ENCODE measurements around the gene CCNJL. TPM values are rescaled to one million over a fixed set of nuclear protein-coding genes. Genes with fewer than 3 reads are reported as not detected.
"Not testable (repeated sequence)": the region's sequence is repeated elsewhere in the genome, so short reads cannot be mapped to it uniquely, and the experiment has no call there.

Gene CCNJL
- polyA plus RNA-seq, 1 donor from 2014 or later = not detected

DNA sequence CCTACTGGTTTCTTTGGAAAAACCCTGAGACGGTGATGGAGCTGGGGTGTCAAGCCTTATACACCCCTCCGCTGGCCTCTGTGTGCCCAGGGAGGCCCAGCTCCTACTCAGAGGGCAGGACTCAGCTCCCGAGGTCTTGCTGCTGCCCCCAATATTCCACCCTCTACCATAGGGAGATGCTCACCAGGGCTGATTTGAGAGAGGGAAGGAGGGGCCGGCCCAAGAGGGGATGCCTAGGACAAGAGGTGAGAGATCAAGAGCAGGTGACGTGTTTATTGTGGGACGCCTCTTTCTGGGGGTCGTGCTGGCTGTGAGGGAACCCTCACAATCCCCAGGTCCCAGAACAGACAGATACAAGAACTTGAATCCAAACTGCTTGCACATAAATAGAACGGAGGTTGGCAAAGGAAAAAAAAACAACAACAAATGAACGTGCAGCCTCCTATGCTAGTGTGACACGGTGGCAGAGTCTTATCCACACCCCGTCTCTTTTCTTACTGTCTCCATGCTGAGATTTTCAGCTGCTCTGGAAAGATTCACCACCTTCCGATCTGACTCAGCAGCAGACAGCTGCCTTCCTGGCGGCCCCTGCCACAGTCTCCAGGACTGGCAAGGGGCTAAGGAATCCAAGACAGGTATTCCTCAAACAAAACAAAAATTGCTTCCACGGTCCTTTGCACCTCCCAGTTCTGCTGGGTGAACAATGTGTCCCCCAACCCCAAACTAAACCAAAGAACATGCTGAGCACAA lies 60.8 kb downstream of the CCNJL start:
- Mint-ChIP-seq H3K36me3 (no peaks in the 10 kb centered on the region), H3K4me3 (no peak overlapping the region), H3K4me1 (no peaks in the 10 kb centered on the region), H3K9me3 (no peaks in the 10 kb centered on the region), H3K27ac (no peak overlapping the region), H3K27me3 (peaks cover 6% of the 10 kb centered on the region)

DNA sequence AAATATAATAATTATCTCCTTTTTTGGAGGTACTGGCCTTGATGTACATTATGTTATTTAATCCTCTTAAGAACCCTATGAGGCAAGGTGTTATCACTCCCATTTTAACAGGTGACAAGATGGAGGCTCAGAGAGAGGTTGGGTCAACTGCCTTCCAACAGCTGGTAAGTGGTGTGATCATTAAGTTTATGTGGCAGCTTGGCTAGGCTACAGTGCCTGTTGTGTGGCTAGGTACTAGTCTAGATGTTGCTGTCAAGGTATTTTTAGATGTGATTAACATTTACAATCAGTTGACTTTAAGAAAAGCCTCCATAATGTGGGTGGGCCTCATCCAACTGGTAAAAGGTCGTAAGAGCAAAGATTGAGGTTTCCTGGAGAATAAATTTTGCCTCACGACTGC lies 61.5 kb downstream of the CCNJL start:
- H3K36me3 Mint-ChIP-seq = no peaks in the 10 kb centered on the region
- no peak overlapping the region for H3K27ac Mint-ChIP-seq
- no peaks in the 10 kb centered on the region for H3K9me3 Mint-ChIP-seq
- no peaks in the 10 kb centered on the region for H3K4me1 Mint-ChIP-seq
- peaks cover 6% of the 10 kb centered on the region for H3K27me3 Mint-ChIP-seq
- no peak overlapping the region for H3K4me3 Mint-ChIP-seq

DNA sequence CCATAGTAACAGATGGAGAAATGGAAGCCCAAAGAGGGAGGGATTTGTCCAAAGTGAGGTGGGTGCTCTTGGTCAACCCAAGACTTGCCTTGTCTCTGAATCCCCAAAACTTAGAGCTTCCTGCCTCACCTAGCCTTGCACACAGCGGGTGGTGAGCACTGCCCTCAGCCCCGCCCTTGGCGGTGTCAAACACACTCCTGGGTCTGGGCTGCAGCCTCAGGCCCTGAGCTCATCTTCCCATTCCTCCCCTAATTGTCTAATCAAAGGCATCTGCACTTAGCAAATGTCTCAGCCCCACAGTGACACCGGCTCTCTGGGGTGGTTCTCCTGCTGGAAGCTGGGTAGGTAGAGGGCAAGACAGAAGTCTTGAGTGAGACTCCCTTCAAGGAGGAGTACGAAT lies 62.1 kb downstream of the CCNJL start:
- H3K27me3 Mint-ChIP-seq = peaks cover 6% of the 10 kb centered on the region
- H3K27ac Mint-ChIP-seq = no peak overlapping the region
- no peaks in the 10 kb centered on the region for H3K36me3 Mint-ChIP-seq
- no peaks in the 10 kb centered on the region for H3K4me1 Mint-ChIP-seq
- H3K4me3 Mint-ChIP-seq = no peak overlapping the region
- no peaks in the 10 kb centered on the region for H3K9me3 Mint-ChIP-seq

DNA sequence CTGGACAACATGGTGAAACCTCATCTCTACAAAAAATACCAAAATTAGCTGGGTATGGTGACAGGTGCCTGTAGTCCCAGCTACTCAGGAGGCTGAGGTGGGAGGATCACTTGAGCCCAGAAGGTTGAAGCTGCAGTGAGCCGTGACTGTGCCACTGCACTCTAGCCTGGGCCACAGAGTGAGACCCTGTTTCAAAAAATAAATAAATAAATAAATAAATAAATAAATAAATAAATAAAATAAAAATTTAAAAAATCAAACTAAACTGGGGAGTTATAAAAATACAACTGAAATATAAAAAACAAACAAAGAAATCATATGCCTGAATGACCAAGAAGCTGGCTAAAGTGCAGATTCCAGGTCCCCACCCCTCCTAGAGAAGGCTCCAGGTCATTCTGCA lies 62.8 kb downstream of the CCNJL start:
- H3K4me1 Mint-ChIP-seq, H3K27me3 Mint-ChIP-seq, H3K36me3 Mint-ChIP-seq, H3K27ac Mint-ChIP-seq, H3K9me3 Mint-ChIP-seq, H3K4me3 Mint-ChIP-seq: not testable (repeated sequence)

DNA sequence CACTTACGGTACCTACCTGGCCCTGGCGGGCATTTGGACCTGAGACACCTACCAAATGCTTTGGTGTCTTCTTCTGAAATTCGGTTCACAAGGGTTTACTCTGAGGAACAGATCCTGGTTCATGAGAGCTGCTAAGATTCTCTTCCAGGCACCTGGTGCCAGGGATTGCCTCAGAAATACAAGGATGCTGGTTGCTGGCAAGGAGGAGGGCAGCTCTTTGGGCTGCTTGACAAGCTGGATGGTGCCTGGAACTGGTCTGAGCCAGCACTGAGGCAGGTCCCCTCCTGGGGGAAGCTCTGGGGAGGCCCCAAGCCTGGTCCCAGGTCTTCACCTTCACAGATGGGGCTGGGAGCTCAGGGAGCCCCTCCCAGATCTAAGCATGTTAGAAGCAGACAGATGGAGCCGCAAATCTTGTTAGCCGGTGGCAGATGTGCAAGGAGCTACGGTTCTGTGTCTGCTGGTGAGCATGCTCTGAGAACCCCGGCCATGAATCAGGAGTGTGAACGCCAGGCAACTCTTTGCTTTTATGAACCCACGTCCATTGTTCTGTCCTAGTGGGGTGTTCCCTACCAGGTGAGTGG lies 66.8 kb downstream of the CCNJL start:
- Mint-ChIP-seq H3K4me3 (no peak overlapping the region), H3K27ac (no peak overlapping the region), H3K9me3 (no peaks in the 10 kb centered on the region), H3K27me3 (peaks cover 6% of the 10 kb centered on the region), H3K36me3 (no peaks in the 10 kb centered on the region), H3K4me1 (no peaks in the 10 kb centered on the region)

DNA sequence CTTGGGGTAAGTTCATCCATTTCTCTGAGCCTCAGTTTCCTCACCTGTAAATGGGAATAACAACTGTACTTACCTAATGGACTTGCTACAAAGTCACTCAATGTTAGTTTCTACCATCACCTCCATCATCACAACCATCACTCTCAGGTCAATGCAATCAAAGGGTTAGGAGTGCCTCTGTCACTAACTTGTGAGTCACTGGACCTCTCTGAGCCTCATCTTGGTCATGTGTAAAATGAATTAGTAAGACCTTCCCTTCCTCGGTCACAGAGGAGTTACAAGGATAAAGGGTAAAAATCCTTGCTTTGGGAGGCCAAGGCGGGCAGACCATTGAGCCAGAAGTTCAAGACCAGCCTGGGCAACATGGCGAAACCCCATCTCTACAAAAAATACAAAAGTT lies 70.2 kb downstream of the CCNJL start:
- Mint-ChIP-seq H3K9me3 (no peaks in the 10 kb centered on the region), H3K27me3 (peaks cover 9% of the 10 kb centered on the region), H3K27ac (no peak overlapping the region), H3K36me3 (no peaks in the 10 kb centered on the region), H3K4me3 (no peak overlapping the region), H3K4me1 (no peaks in the 10 kb centered on the region)

DNA sequence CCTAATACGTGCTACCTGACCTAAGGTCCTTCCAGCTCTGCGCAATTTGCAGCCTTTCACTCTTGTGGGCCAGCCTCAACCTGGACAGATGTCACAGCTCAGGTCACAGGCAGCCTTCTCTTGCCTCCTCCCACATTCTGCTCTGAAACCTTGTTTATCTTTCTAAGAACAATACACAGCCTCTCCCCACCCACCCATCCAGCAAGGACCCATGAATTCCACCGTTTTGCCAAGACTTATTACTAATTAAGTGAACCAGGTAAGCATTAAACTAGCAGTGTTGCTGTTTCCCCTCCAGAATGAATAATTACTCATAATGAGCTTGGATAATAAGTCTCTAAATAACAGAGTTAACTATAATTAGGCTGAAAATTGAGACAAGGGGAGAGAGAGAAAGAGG lies 72.0 kb downstream of the CCNJL start:
- Mint-ChIP-seq H3K4me1 (no peaks in the 10 kb centered on the region), H3K4me3 (no peak overlapping the region), H3K27me3 (peaks cover 9% of the 10 kb centered on the region), H3K36me3 (no peaks in the 10 kb centered on the region), H3K27ac (no peak overlapping the region), H3K9me3 (no peaks in the 10 kb centered on the region)

DNA sequence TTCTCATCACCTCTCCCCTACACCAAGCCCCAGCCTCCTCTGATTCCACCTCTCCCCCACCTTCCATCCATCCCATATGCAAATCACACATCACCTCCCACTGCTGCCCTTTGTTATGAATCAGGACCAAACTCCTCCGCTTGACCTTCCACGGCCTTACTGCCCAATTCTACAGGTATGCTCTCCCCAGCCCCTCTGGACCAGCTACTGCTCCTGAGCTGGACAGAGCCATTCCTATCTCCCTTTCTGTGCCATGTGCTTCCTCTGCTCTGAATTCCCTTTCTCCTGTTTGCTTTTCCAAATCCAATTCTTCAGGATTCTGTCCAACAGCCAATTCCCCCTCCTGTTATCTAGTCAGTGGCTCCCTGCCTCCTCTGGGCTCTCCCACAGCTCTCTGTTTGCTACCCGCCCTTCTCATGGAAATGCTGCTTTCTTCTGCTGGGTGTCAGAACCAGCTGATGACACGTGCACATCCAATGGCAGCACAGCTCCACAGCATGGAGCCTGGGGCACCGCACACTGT lies 74.7 kb downstream of the CCNJL start:
- Mint-ChIP-seq H3K4me1 (no peaks in the 10 kb centered on the region), H3K27me3 (peaks cover 8% of the 10 kb centered on the region), H3K9me3 (no peaks in the 10 kb centered on the region), H3K4me3 (no peak overlapping the region), H3K36me3 (no peaks in the 10 kb centered on the region), H3K27ac (peak overlapping the region in 1 of 3 donors; percentile 89)

DNA sequence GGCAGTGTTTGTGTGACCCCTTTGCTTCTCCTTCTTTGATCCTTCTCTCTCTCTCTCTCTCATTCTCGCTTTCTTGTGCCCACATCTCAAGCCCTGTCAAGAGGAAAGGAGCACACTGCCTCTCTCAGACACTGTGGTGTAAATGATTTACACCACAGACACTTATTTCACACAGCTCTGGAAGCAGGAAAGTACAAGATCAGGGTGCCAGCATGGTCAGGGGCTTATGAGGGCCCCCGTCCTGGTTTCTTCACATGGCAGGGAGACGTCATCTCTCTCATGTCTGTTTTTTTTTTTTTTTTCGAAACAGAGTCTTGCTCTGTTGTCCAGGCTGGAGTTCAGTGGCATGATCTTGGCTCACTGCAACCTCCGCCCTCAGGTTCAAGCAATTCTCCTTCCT lies 76.6 kb downstream of the CCNJL start:
- peaks cover 0 to 2% (median 0%) of the 10 kb centered on the region in 3 donors for H3K4me1 Mint-ChIP-seq
- H3K27me3 Mint-ChIP-seq = peaks cover 8% of the 10 kb centered on the region
- H3K36me3 Mint-ChIP-seq = peaks cover 1% of the 10 kb centered on the region
- no peaks in the 10 kb centered on the region for H3K9me3 Mint-ChIP-seq
- H3K4me3 Mint-ChIP-seq = no peak overlapping the region
- H3K27ac Mint-ChIP-seq = no peak overlapping the region

DNA sequence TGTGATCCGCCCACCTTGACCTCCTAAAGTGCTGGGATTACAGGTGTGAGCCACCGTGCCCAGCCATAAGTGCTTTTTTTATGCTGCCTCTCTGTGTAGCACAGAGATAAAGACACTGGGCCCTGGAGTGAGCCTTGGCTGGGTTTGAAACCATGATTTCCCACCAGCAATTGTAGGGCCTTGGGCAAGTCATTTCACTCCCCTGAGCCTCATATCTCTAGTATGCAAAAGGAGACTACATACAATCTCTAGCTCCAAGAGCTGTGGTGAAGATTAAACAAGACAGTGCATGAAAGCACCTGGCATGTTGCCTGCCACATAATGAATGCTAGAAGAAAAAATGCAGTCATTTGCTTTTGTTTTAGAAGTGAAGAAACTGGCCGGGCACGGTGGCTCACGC lies 79.1 kb downstream of the CCNJL start:
- Mint-ChIP-seq H3K36me3 (peaks cover 1% of the 10 kb centered on the region), H3K9me3 (no peaks in the 10 kb centered on the region), H3K4me1 (peaks cover 0 to 2% (median 0%) of the 10 kb centered on the region in 3 donors), H3K4me3 (no peak overlapping the region), H3K27ac (no peak overlapping the region), H3K27me3 (peaks cover 4% of the 10 kb centered on the region)

DNA sequence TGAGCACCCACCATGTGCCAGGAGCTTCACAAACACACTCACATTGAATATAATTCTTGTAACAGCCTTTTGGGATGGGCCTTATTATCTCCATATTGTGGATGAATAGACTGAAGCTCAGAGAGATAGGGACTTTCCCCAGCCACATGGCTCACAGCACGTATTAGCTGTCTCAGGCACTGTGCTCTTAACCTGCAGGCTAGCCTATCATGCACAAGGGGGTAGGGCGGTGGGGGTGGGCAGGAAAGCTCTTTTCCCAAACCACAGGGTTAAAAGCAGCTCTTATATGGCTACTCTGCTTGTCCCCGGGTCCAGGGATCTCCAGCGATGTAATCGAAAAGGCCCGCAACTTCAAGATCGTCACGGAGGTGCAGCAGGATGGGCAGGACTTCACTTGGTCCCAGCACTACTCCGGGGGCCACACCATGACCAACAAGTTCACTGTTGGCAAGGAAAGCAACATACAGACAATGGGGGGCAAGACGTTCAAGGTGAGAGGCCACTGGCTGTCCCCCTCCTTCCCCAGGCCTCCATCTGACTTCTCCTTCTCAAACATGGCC lies 80.5 kb downstream of the CCNJL start:
- H3K4me1 Mint-ChIP-seq = peaks cover 0 to 2% (median 0%) of the 10 kb centered on the region in 3 donors
- peaks cover 2% of the 10 kb centered on the region for H3K27me3 Mint-ChIP-seq
- H3K27ac Mint-ChIP-seq = no peak overlapping the region
- H3K4me3 Mint-ChIP-seq = no peak overlapping the region
- H3K36me3 Mint-ChIP-seq = peaks cover 1% of the 10 kb centered on the region
- no peaks in the 10 kb centered on the region for H3K9me3 Mint-ChIP-seq

DNA sequence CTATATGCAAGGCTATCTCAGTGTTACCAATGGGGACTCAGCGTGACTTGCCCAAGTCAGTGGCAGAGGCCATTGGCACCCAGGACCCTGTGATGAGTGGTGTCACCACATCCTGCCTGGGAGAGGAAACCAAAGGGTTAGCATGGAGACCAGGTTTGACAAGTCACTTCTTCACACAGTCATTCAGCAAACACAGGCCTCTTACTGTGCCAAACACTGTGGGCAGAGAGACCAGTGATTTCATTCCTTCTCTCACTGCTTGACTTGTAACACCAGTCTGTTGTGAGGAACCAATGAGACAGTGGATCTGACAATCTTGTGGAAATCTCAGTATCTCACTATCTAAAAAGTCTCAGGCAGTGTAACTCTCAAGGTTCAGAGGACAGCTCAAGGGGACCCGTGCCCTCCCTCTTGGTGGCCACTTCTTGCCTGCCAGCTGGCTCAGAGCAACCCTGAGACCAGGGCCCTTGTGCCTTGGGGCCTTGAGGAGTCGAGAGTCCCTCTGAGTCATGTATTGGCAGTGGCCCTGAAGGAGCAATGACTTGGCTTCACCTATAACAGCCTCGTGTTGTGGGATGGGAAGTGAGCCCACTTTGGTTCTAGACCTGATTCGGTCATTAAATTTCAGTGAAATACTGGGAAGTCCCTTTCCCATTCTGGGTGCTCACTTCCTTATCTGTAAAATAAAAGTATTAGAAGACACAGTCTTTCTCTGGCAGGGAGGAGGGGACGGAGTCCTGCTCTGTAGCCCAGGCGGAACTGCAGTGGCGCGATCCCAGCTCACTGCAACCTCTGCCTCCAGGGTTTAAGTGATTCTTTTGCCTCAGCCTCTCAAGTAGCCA lies 81.5 kb downstream of the CCNJL start:
- Mint-ChIP-seq H3K9me3 (no peaks in the 10 kb centered on the region), H3K27me3 (peaks cover 2% of the 10 kb centered on the region), H3K4me3 (no peak overlapping the region), H3K4me1 (peaks cover 0 to 2% (median 0%) of the 10 kb centered on the region in 3 donors), H3K27ac (no peak overlapping the region), H3K36me3 (peaks cover 1% of the 10 kb centered on the region)

DNA sequence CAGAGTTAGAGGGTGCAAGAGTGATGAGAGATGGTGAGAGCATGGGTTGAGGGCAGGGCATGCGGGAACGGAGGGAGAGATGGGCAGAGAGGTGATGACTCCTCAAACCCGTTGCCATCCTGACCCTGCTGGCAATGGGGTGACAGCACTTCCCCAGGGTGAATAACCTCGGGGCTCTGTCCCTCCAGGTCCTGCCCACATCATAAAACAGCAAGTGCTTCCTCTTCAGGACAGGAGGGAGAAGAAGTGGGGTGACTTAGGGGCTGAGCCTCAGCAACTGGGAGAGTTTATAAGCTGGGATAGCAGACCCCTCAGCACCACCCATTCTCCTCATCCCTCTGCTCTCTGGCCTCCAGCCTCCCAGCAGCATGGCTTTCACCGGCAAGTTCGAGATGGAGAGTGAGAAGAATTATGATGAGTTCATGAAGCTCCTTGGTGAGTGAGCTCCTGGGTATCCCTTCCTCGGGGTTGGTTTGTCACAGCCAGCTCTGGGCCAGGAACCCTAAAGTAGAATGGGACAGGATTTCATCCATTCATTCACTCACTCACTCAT lies 83.1 kb downstream of the CCNJL start, which contains the start of gene FABP6:
Gene FABP6, plus strand, starts transcription at position 317 of the 553 bp plus-strand sequence. Its CDS starts 52 bp downstream, at position 369.
- Mint-ChIP-seq H3K27ac (no peak within 1 kb of the TSS), H3K36me3 (peaks cover 1% of the 10 kb centered on the region), H3K4me3 (peak within 1 kb of the TSS in 1 of 4 donors; percentile 35), H3K4me1 (peaks cover 0 to 2% (median 0%) of the 10 kb centered on the region in 3 donors), H3K27me3 (peaks cover 4% of the 10 kb centered on the region), H3K9me3 (no peaks in the 10 kb centered on the region)

DNA sequence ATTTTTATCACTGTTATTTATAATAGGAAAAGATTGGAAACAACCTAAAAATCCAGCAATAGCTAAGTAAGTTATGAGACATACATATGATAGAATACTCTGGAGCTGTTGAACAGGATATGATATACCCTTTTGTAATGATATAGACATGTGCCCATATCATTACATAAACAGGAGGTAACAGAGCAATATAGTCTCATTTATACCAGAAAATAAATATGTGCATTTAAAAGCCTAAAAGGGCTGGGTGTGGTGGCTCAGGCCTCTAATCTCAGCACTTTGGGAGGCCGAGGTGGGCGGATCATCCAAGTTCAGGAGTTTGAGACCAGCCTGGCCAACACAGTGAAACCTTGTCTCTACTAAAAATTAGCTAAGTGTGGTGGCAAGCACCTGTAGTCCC lies 85.4 kb downstream of the CCNJL start:
- H3K4me3 Mint-ChIP-seq = no peak overlapping the region
- peaks cover 0 to 4% (median 2%) of the 10 kb centered on the region in 3 donors for H3K4me1 Mint-ChIP-seq
- no peaks in the 10 kb centered on the region for H3K9me3 Mint-ChIP-seq
- no peak overlapping the region for H3K27ac Mint-ChIP-seq
- H3K27me3 Mint-ChIP-seq = peaks cover 4% of the 10 kb centered on the region
- H3K36me3 Mint-ChIP-seq = peaks cover 1% of the 10 kb centered on the region

DNA sequence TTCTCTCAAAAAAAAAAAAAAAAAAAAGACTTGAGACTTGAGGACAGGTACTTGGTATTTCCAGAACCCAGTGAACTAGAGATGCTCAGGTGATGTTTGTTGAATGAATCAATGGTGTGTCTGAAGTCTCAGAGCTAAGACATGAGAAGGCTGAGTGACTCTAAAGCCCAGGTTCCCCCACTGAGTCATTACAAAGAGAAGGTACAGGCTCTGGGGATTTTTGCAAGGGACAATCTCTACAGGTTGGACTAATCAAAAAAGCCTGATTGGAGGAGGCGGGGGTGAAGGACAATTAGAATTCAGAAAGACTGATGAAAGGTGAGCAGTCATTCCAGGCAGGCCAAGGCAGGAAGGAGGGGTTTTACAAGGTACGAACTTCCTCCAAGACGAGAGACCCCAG lies 91.3 kb downstream of the CCNJL start:
- Mint-ChIP-seq H3K27me3 (peaks cover 10% of the 10 kb centered on the region), H3K4me1 (peaks cover 0 to 4% (median 0%) of the 10 kb centered on the region in 3 donors), H3K4me3 (no peak overlapping the region), H3K36me3 (no peaks in the 10 kb centered on the region), H3K9me3 (no peaks in the 10 kb centered on the region), H3K27ac (no peak overlapping the region)
